Neutrophil (primary cell): ENCODE measurements around the gene PIEZO2.

Experiments
- H3K27ac ChIP-seq: fragments of 200-600 bp; sonication (generic); 2 replicates; pipeline ENCODE4 v1.5.1; 2016; ENCODE audit warnings: mild to moderate bottlenecking, moderate library complexity
- H3K27me3 ChIP-seq: fragments of 200-600 bp; sonication (generic); 2 replicates; pipeline ENCODE4 v1.6.0; 2016; ENCODE audit warnings: mild to moderate bottlenecking
- H3K36me3 ChIP-seq: fragments of 200-600 bp; sonication (generic); 2 replicates; pipeline ENCODE4 v1.5.1; 2017
- H3K4me1 ChIP-seq, 2 experiments: fragments of 200-600 bp in 1 of 2; sonication (generic) in 1 of 2; 1 replicate in 1 of 2; 2 replicates in 1 of 2; pipeline versions ENCODE4 v1.5.1 to v1.6.1; 2013 to 2016; ENCODE audit warnings: low read depth in 1 of 2, low read length in 1 of 2, mild to moderate bottlenecking in 1 of 2, moderate library complexity in 1 of 2; ENCODE audit not compliant: control insufficient read depth in 1 of 2, insufficient read depth in 1 of 2
- H3K4me3 ChIP-seq, 2 experiments: fragments of 200-600 bp in 1 of 2; sonication (generic) in 1 of 2; 1 replicate in 1 of 2; 2 replicates in 1 of 2; pipeline ENCODE4 v1.5.1; 2013 to 2016; ENCODE audit warnings: low read depth in 1 of 2, low read length in 1 of 2, mild to moderate bottlenecking in 1 of 2, moderate library complexity in 1 of 2
- H3K9me3 ChIP-seq: fragments of 200-600 bp; sonication (generic); 2 replicates; pipeline ENCODE4 v1.5.1; 2016
- CTCF ChIP-seq: fragments of 200-600 bp; sonication (generic); IDR thresholded peaks from 2 replicates; pipeline ENCODE4 v1.5.1; 2016; ENCODE audit warnings: antibody characterized with exemption

Gene PIEZO2

GRCh38 chr18:11106894-11107293 is 42.5 kb downstream of the PIEZO2 start:
- H3K27me3 ChIP-seq: no peaks in the 10 kb centered on the region
- no peak overlapping the region for H3K27ac ChIP-seq
- H3K4me3 ChIP-seq: no peak overlapping the region
- no peaks in the 10 kb centered on the region for H3K36me3 ChIP-seq
- TF ChIP-seq CTCF: no peak
- no peaks in the 10 kb centered on the region for H3K9me3 ChIP-seq
- H3K4me1 ChIP-seq: no peaks in the 10 kb centered on the region

GRCh38 chr18:11105463-11105862 is 43.9 kb downstream of the PIEZO2 start:
- Histone ChIP-seq H3K4me3 (no peak overlapping the region), H3K9me3 (no peaks in the 10 kb centered on the region), H3K36me3 (no peaks in the 10 kb centered on the region), H3K27me3 (no peaks in the 10 kb centered on the region), H3K27ac (no peak overlapping the region), H3K4me1 (no peaks in the 10 kb centered on the region)
- TF ChIP-seq CTCF: no peak

DNA sequence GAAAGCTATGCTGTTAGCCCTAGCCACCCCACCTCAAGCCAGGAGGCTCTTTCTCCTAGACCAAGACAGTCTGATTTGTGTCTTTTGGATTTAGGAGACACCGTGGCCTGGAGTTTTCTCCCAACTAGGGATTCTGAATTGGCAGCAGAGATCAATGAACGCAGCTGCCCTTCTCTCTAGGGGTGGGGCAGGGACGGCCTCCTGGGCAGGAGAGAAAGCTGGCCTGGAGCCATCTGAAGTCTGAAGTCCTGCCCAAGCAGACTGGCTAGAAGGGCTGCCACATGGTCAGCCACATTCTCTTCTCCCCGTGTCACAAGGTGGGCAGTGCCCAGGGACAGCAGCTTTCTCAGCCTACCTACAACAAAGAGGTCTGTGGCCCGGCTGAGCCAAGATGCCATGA is 45.1 kb downstream of the PIEZO2 start:
- TF ChIP-seq CTCF: no peak
- H3K36me3 ChIP-seq: no peaks in the 10 kb centered on the region
- H3K4me3 ChIP-seq: no peak overlapping the region
- no peaks in the 10 kb centered on the region for H3K9me3 ChIP-seq
- H3K27me3 ChIP-seq: no peaks in the 10 kb centered on the region
- H3K27ac ChIP-seq: no peak overlapping the region
- no peaks in the 10 kb centered on the region for H3K4me1 ChIP-seq

- Histone ChIP-seq H3K4me3 (no peak overlapping the region), H3K27ac (no peak overlapping the region), H3K27me3 (peaks cover 6% of the 10 kb centered on the region)
Measured at GRCh38 chr18:11096839-11097750, 52.3 kb downstream of the PIEZO2 start.

DNA sequence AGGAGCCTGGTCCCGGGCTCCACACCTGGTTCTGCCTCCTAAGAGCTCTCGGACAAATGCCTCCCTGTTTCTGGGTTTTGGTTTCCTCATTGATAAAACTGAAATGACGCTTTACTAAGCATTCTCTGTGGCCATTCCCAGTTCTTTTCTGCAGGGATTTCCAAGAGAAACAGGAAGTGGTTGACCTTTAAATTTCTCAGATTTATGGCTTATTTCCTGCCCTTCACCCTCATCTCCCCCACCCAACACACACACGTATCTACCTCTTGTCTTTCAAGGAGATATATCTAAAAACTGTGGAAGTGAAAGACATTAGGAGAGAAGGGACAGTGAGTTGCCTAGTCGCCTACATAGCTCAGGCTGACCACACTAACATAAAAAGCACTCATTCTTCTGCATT is 53.0 kb downstream of the PIEZO2 start:
- H3K27ac ChIP-seq: no peak overlapping the region
- TF ChIP-seq CTCF: no peak
- H3K4me1 ChIP-seq: no peaks in the 10 kb centered on the region
- H3K9me3 ChIP-seq: no peaks in the 10 kb centered on the region
- peaks cover 6% of the 10 kb centered on the region for H3K27me3 ChIP-seq
- no peak overlapping the region for H3K4me3 ChIP-seq
- H3K36me3 ChIP-seq: no peaks in the 10 kb centered on the region

More at GRCh38 chr18:11096839-11097750, 52.3 kb downstream of the PIEZO2 start:
- no peaks in the 10 kb centered on the region for H3K36me3 ChIP-seq
- no peaks in the 10 kb centered on the region for H3K9me3 ChIP-seq
- H3K4me1 ChIP-seq: no peaks in the 10 kb centered on the region
- no peak for TF ChIP-seq CTCF
